ENCODE results near the gene PRKG2. TPM values are rescaled to one million over a fixed set of nuclear protein-coding genes. Genes with fewer than 3 reads are reported as not detected.

PRKG2 gene
- total RNA-seq, 1 donor from 2014 or later, result 0.61 TPM

DNA sequence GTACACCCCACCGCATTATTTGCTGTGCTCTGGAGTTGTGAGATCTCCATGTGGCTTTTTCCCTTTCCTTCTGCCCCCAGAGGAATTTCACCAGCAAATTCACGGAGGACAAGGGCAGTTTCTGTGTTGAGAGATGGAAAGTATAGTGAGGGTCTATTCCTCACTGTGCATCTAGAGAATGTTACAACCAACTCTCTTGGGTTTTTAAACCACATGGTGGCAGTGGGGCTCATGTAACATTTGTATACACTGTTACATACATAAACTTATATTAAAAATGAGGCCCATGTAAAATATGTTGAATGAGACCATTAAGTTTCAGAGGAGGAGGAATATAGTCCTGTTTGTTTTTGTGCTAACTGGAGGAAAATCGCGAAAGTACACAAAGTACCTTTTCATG is 909 bp upstream of the PRKG2 start:
- intact Hi-C loops (cut with micrococcal nuclease), result no loop called here

- intact Hi-C loops (cut with micrococcal nuclease), result no loop called here
Measured at GRCh38 chr4:81214144-81214880, 710 bp downstream of the PRKG2 start.

- intact Hi-C loops (cut with micrococcal nuclease), result no loop called here
Measured at GRCh38 chr4:81213671-81214070, 1.4 kb downstream of the PRKG2 start.

- intact Hi-C loops (cut with micrococcal nuclease), result no loop called here
Measured at GRCh38 chr4:81211956-81212355, 3.1 kb downstream of the PRKG2 start.

- intact Hi-C loops (cut with micrococcal nuclease), result no loop called here
Measured at GRCh38 chr4:81207828-81208227, 7.2 kb downstream of the PRKG2 start.

GRCh38 chr4:81205302-81205701 is 9.7 kb downstream of the PRKG2 start:
- intact Hi-C loops (cut with micrococcal nuclease), result no loop called here

DNA sequence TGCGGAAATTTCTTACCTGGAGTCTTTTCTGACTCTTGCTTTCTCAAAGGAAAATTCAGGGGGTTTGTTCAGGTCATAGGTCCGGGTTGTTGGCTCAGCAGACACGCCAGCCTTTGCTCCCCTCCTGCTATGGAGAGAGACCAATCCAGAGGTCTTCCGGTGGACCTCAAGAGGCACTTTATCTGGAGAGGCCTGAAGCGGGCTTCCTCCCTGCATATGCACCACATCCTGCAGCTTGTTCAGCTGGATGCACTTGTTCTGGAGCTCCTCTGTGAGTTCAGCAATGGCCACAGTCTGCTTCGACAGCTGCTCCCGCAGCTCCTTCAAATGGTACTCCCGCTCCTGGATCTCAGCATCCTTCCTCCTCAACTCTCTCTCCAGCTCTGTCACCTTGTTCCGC is 10.5 kb downstream of the PRKG2 start:
- intact Hi-C loops (cut with micrococcal nuclease), result no loop called here

GRCh38 chr4:81199831-81200230 is 15.2 kb downstream of the PRKG2 start:
- intact Hi-C loops (cut with micrococcal nuclease), result no loop called here

GRCh38 chr4:81198609-81199008 is 16.4 kb downstream of the PRKG2 start:
- intact Hi-C loops (cut with micrococcal nuclease), result no loop called here

DNA sequence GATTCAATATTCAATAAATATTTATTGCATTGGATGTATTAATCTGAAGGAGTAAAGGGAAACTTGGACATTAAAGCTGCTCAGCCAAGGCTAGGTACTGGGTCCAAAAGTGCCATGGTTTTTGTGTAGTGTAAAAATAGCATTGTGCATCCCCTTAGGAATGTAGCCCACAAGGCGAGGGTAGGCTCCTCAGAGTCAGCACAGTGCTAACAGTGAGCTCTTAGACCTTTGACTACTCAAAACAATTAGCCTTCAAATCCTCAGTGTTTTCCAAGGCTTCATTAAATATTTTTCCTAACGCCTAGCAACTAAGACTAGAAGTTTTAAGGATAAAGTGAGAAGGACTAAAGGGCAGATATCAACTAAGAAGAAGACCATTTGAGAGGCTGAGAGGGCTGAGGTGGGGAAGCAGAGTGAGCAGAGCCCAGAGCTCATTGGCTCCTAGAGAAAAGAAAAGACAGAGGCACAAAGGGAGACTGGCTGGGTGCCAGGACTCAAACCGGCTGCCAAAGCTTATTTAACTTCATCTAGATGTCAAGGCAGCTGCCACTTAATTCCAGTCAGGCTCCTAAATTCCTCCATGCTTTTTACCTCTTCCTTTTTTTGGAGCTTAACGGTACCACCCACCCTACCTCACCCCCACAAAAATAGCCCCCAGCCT is 17.0 kb downstream of the PRKG2 start:
- intact Hi-C loops (cut with micrococcal nuclease), result no loop called here

DNA sequence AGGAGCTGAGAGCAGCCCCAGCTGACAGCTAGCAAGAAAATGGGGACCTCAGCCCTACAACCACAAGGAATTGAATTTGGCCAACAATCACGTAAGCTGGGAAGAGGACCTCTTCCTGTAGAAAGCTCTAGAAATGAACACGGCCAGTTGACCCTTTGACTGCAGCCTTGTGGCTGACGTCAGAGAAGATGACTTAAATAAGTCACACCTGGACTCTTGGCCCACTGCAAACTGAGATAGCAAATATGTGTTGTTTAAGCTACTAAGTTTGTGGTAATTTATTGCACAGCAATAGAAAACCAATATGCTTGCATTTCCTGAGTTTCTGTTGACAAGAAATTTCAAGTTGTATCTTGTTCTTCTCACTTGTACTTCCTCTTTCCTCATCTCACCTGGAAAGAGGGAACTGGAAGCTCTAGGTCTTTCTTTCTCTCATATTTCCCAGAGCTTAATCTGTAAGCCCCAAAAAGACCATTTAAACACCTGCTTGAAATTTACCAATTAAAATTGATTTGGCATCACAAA is 18.8 kb downstream of the PRKG2 start:
- intact Hi-C loops (cut with micrococcal nuclease), result no loop called here

DNA sequence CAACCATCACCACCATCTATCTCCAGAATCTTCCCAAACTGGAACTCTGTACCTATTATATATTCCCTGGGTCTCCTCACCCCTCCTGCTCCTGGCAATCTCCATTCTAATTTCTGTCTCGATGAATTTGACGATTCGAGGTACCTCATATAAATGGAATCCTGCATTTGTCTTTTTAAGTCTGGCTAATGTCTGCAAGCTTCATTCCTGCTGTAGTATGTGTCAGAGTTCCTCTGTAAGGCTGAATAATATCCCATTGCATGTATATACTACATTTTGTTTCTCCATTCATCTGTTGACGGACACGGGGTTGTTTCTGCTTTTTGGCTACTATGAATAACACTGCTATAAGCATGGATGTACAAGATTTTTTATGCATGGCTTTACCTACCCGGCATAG is 19.5 kb downstream of the PRKG2 start:
- intact Hi-C loops (cut with micrococcal nuclease), result no loop called here

DNA sequence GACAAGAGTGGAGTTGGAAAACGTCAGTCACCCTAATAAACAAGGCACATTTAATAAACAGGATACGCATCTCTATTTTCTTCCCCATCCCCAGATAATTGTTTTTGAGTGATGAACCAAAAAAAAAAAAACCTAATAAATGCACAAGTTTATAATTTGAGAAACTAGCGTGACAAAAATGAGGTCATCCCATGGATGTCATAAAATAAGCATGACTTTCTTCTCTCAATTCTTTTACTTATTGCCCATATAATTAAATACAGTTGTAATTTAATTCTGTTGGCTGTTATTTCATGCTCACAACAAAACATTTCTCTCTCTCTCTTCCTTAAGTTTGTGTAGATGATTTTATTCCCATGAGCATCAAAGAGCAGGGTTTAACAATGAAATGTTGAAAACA is 20.7 kb downstream of the PRKG2 start:
- intact Hi-C loops (cut with micrococcal nuclease), result no loop called here

- intact Hi-C loops (cut with micrococcal nuclease), result no loop called here
Measured at GRCh38 chr4:81180916-81181315, 34.1 kb downstream of the PRKG2 start.

DNA sequence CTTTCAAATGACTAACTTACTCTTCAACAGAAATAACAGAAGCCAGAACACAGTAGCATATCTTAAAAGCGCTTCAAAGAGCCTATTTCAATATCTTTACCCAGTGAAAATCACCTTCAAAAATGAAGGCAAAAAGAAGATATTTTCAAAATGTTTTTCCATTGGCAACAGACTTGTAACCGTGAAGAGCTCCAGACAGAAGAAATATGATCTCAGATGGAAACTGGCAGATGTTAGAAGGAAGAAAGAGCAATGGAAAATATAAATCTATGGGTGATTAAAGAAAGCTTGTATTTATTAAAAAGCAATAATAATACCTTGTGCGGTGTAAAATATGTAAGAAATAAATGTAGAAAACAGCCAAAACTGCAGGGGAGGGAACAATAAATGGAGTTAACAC is 35.7 kb downstream of the PRKG2 start:
- intact Hi-C loops (cut with micrococcal nuclease), result no loop called here

DNA sequence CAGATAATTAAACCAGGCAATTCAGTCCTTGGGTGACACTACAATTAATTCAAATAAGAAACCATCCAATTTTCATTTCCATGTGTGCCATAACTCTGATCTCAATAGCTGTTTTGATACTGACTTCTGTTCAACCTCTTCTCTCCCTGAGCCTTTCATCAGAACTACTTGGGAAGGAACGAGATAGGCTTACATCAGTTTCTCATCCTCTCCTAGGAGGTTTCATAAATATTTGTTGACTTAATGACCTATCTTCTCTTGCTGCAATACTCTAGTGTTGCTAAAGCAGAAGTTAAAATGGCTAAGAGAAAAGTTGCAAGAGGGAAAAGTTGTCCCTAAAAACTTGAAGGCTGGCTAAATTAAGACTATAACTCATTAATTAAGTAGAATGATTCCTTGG is 41.8 kb downstream of the PRKG2 start:
- intact Hi-C loops (cut with micrococcal nuclease), result no loop called here

- intact Hi-C loops (cut with micrococcal nuclease), result no loop called here
Measured at GRCh38 chr4:81166458-81167160, 48.4 kb downstream of the PRKG2 start.

DNA sequence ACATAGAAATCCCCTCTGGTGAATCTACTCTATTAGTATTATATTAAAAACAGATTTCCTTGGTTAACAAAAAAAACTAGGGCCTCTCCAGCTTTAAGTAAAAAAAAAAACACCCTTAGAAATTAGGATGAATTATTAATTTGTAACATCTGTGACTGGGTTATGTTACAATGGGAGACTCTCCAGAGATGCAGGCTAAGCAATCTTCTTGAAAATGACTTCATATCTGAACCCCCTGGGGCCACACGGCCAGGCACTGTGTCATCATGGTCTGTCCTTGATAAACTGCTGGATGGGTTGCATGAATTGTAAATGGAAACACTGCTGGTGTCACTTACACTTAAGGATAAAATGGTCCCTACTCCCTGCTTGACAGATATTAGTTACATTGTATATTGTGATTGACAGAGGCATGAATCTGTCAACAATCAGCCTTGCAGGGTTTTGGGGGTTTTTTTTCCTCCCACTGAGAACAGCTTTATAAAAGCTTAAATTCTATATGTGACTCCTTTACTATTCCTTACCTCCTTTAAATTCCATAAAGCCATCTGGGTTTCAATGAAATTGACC is 49.1 kb downstream of the PRKG2 start:
- intact Hi-C loops (cut with micrococcal nuclease), result no loop called here

DNA sequence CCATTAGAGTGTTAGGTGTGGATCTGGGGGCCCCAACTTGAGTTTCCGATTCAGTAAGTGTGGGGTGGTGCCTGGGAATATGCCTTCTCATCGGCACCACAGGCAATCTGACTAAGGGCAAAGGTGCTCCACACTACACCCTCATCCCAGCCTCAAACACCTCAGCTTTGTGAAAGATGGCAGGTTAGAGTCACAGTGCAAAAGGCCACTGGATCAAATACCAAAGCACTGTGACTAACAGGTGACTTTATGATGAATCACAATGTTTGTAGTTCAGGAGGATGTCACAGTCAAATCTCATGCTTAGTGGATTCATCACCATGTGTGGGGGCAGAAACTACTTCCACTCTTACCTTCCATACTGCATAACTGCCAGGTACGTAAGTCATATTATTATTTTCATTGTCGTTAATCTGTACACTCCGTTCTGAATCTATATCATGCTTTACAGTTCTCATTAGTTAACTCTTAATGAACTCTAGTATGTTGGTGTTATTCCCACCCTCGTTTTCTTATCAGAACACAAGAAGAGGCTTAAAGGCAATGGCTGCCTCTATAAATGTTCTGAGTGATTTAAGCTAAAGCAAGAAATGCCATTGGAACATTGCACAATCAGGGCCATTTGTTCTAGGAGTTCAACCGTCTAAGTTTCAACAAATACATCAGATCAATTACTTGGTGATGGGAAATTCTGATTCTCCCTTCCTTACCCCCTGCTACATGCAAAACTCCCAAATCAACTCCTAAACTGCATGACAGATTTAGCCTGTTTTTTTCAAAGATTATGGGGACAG is 50.2 kb downstream of the PRKG2 start:
- intact Hi-C loops (cut with micrococcal nuclease), result no loop called here

DNA sequence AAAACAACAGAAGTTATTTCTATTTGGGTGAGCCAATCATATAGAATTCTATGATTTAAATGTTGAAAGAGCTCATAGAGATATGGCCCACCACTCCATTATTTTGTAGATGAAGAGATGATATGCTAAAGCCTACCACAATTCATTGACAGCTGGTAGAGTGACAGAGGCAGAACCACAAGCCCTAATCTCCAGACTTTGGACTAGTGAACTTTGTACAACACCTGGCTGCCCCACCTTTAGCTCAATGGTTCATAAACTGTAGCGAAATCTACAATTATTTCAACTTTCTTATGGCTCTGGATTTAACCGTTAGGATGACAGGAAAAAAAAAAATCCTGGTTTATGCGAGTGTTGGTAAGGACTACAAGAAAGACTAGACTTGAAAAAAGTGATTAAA is 50.9 kb downstream of the PRKG2 start:
- intact Hi-C loops (cut with micrococcal nuclease), result no loop called here

Data from T-helper 1 cell treated with Interleukin-12 subunit alpha and Interleukin-12 subunit beta and Interleukin-4 antibody, amounts not matched to agents 30 ng/mL and 1 ng/mL, for 36 hours (primary cell).